HG03558 (cell line): ENCODE measurements around the gene TMEM145.

Source experiments
- ATAC-seq: cut with Tn5 transposase; IDR thresholded peaks from one replicate; pipeline ENCODE4 v1.9.1; 2021; ENCODE audit warnings: moderate number of reproducible peaks; ENCODE audit not compliant: unreplicated experiment; ENCODE audit errors: extremely low read depth

Gene TMEM145

DNA sequence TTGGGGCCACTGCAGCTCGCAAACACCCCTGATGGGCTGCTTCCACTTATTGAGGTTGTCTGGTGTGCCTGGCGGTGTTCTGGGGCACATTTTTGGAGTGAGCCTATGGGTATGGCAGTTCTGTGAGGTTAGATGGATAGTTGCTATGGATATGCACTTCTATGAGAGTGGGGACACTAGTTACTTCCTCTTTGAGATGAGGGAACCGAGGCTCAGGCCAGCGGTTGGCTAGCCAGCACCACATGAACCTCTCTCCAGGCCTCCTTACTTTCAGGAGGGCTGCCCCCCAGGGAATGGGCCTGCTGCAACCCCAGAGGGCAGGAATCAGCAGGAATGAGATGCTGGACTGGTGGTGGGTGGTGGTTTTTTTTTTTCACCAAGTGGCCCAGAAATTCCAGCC, 24.7 kb upstream of the TMEM145 start:
- ATAC-seq: no peak

GRCh38 chr19:42288881-42289555, 24.1 kb upstream of the TMEM145 start:
- no peak for ATAC-seq

GRCh38 chr19:42289556-42290041, 23.5 kb upstream of the TMEM145 start:
- no peak for ATAC-seq

DNA sequence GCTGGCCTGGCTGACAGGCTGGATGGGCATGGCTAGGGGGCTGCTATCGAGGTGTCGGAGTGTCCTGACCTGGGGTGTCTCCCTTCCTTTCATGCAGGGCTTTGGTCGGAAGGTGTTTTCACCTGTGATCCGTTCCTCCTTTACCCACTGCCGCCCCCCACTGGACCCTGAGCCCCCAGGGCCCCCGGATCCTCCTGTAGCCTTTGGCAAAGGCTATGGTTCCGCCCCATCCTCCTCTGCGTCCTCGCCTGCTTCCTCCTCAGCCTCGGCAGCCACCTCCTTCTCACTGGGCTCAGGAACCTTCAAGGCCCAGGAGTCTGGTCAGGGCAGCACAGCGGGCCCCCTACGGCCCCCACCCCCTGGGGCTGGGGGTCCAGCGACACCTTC, 23.0 kb upstream of the TMEM145 start:
- no peak for ATAC-seq

DNA sequence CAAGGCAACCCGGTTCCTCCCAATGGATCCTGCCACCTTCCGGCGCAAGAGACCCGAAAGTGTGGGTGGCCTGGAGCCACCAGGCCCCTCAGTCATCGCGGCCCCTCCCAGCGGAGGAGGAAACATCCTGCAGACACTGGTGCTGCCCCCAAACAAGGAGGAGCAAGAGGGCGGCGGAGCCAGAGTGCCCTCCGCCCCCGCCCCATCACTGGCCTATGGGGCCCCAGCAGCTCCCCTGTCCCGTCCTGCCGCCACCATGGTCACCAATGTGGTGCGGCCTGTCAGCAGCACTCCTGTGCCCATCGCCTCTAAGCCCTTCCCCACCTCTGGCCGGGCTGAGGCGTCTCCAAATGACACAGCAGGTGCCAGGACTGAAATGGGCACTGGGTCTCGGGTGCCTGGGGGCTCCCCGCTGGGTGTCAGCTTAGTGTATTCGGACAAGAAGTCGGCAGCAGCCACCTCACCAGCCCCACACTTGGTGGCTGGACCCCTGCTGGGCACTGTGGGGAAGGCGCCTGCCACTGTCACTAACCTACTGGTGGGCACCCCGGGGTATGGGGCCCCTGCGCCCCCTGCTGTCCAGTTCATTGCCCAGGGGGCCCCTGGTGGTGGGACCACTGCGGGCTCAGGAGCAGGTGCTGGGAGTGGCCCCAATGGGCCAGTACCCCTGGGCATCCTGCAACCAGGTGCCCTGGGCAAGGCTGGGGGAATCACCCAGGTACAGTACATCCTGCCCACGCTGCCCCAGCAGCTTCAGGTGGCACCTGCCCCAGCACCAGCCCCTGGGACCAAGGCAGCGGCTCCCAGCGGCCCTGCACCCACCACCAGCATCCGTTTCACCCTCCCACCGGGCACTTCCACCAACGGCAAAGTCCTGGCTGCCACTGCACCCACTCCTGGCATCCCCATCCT, 22.3 kb upstream of the TMEM145 start:
- ATAC-seq: no peak

- no peak for ATAC-seq
Measured at GRCh38 chr19:42291435-42291810, 21.7 kb upstream of the TMEM145 start.

DNA sequence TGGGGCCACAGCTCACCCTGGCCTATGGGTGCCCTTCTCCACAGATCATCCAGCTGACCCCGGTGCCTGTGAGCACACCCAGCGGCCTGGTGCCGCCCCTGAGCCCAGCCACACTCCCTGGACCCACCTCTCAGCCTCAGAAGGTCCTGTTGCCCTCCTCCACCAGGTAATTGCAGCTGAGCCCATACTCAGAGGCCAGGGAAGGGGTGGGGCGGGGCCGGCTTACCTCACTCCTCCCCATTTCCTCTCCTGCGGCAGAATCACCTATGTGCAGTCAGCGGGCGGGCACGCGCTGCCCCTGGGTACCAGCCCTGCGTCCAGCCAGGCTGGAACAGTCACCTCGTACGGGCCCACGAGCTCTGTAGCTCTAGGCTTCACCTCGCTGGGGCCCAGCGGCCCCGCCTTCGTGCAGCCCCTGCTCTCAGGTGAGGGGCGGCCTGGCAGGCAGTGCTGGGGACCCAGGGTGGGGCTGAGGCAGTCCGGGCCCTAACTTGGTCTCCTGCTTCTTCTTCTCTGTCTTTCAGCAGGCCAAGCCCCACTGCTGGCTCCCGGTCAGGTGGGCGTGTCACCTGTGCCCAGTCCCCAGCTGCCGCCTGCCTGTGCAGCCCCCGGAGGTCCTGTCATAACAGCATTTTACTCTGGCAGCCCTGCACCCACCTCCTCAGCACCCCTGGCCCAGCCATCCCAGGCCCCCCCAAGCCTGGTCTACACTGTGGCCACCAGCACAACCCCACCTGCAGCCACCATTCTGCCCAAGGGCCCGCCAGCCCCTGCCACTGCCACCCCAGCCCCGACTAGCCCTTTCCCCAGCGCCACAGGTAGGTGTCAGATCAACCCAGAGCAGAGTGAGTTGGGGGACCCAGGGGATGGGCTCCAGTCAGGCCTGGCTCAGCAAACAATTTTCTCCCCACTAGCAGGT, 20.8 kb upstream of the TMEM145 start:
- no peak for ATAC-seq

DNA sequence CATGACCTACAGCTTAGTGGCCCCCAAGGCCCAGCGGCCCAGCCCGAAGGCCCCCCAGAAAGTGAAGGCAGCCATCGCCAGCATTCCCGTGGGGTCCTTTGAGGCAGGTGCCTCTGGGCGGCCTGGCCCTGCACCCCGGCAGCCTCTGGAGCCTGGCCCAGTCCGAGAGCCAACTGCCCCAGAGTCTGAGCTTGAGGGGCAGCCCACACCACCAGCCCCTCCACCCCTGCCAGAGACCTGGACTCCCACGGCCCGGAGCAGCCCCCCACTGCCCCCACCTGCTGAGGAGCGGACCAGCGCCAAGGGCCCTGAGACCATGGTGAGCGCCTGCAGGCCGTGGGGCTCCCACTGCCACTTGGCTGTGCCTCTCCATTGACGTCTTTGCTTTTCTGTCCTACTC, 20.1 kb upstream of the TMEM145 start:
- ATAC-seq: no peak

DNA sequence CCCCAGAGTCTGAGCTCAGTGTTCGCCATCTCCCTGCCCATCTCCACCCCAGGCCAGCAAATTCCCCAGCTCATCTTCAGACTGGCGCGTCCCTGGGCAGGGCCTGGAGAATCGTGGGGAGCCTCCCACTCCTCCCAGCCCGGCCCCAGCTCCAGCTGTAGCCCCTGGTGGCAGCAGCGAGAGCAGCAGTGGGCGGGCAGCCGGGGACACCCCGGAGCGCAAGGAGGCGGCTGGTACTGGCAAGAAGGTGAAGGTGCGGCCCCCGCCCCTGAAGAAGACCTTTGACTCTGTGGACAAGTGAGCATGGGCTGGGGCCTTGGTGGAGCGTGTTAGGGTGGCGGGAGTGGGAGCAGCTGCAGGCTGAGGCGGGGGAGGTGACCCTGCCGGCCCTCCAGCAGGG, 19.6 kb upstream of the TMEM145 start:
- ATAC-seq: no peak

DNA sequence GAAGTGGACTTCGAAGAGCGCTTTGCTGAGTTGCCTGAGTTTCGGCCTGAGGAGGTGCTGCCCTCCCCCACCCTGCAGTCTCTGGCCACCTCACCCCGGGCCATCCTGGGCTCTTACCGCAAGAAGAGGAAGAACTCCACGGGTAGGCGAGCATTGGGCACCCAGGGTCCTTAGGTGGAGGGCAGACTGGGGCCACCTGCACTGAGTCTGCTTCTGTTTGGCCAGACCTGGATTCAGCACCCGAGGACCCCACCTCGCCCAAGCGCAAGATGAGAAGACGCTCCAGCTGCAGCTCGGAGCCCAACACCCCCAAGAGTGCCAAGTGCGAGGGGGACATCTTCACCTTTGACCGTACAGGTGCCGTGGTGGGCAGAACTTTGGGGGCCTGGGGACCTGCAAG, 19.2 kb upstream of the TMEM145 start:
- ATAC-seq: no peak

DNA sequence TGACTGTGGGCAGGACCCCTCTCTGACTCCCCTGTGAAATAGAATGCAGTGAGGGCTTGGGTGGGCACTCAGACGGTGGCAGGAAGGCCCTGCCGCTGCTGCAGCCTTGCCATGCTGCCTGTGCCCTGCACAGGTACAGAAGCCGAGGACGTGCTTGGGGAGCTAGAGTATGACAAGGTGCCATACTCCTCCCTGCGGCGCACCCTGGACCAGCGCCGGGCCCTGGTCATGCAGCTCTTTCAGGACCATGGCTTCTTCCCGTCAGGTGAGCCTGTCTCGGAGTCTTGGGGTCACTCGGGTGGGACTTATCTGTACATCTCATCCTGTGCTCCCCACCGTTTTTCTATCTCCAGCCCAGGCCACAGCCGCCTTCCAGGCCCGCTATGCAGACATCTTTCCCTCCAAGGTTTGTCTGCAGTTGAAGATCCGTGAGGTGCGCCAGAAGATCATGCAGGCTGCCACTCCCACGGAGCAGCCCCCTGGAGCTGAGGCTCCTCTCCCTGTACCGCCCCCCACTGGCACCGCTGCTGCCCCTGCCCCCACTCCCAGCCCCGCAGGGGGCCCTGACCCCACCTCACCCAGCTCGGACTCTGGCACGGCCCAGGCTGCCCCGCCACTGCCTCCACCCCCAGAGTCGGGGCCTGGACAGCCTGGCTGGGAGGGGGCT, 18.5 kb upstream of the TMEM145 start:
- ATAC-seq: no peak

- ATAC-seq: no peak
Measured at GRCh38 chr19:42295342-42295741, 17.8 kb upstream of the TMEM145 start.

- no peak for ATAC-seq
Measured at GRCh38 chr19:42295831-42296525, 17.1 kb upstream of the TMEM145 start.

GRCh38 chr19:42297039-42297438, 16.1 kb upstream of the TMEM145 start:
- no peak for ATAC-seq

- ATAC-seq: no peak
Measured at GRCh38 chr19:42301646-42302203, 11.4 kb upstream of the TMEM145 start, which contains the start of gene PRR19. PRR19 (plus strand) TSS chr19:42302132; CDS start chr19:42309585, 7,453 bp downstream.

DNA sequence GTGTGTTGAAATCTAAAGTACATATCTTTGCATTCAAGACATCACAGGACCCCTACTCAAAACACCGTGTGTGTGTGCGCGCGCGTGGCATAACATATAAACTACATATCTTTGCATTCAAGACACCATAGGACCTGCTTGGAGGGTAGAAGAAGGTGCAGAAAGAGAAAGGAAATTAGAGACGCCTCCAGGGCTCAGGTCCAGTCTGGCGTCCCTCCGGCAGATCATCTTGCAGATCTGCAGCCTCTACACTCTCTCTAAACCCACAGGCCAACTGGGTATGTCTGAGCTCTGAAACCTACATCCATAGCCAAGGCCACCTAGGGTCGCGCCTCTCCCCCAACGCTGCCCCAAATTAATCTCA, 10.0 kb upstream of the TMEM145 start:
- no peak for ATAC-seq

- no peak for ATAC-seq
Measured at GRCh38 chr19:42303876-42304275, 9.2 kb upstream of the TMEM145 start.

DNA sequence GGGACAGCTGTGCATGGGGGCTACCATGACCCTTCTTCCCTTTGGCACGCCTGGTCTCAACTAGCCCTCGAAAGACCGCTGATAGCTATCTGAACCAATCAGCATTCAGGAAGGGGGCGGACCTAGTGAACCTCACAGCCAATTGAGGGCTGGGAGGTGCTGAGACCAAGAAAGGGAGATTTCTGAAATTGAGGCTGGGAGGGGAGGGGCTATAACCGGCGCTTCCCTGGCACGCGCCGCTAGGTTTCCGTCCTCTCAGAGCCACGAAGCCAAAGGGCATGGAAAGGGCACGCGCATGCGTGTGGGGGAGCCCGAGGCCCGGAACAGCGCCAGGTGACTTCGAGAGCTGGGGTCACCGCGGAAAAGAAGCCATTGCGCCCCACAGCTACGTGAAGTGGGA, 6.5 kb upstream of the TMEM145 start:
- no peak for ATAC-seq

GRCh38 chr19:42309686-42310085, 3.4 kb upstream of the TMEM145 start:
- ATAC-seq: no peak
